ENCODE results near the gene ETV6. TPM values are rescaled to one million over a fixed set of nuclear protein-coding genes. Genes with fewer than 3 reads are reported as not detected.
A peak's percentile ranks its signal among the peaks of the same experiment; 100 is the strongest.

ETV6 gene
- total and polyA plus RNA-seq, 2 of the 8 experiments (the other 6 are each of a cell fraction or from before 2014, with no cell fraction given): 5.5 to 23.9 TPM

- peak; percentile 89; the same call in 1 of the 2 replicates for TF ChIP-seq RBBP5 (IDR thresholded peaks at IDR 0.05; ENCODE audit: borderline replicate concordance, low read depth, low read length)
- TF ChIP-seq CHD1 (IDR thresholded peaks at IDR 0.05; ENCODE audit: low read depth, low read length): peak; percentile 67; the same call in 1 of the 2 replicates
- TF ChIP-seq TAF1 (IDR thresholded peaks at IDR 0.05; ENCODE audit: low read depth, low read length): peak; percentile 63
- no peak for TF ChIP-seq SP1 (IDR thresholded peaks at IDR 0.05; ENCODE audit: low read depth, low read length)
- TF ChIP-seq CTCF (IDR thresholded peaks at IDR 0.05; ENCODE audit: control extremely low read depth in 1 of 3, insufficient read depth in 1 of 3, low read depth in 1 of 3, low read length in 3 of 3): 0 out of 4 replicates have a peak, but pooled peaks of 1 of the 3 experiments have one; percentile 5
- TF ChIP-seq TAF7 (optimal IDR thresholded peaks at IDR 0.05; ENCODE audit: borderline replicate concordance, low read depth, low read length): no peak
- no peak for TF ChIP-seq TCF12 (IDR thresholded peaks at IDR 0.05; ENCODE audit: low read depth, low read length)
- no peak for TF ChIP-seq RFX5 (IDR thresholded peaks at IDR 0.05; ENCODE audit: borderline replicate concordance, low read depth, low read length)
- TF ChIP-seq RXRA (IDR thresholded peaks at IDR 0.05; ENCODE audit: insufficient read depth, low read depth, low read length): no peak
- TF ChIP-seq SP2 (IDR thresholded peaks at IDR 0.05; ENCODE audit: low read length): no peak
- peak; percentile 77 for TF ChIP-seq MAX (IDR thresholded peaks at IDR 0.05)
- TF ChIP-seq JUND (IDR thresholded peaks at IDR 0.05; ENCODE audit: low read length): no peak
- no peak for TF ChIP-seq MAFK (IDR thresholded peaks at IDR 0.05; ENCODE audit: low read depth, low read length)
- no peak for TF ChIP-seq SUZ12 (IDR thresholded peaks at IDR 0.05; ENCODE audit: low read length)
- TF ChIP-seq SP4 (IDR thresholded peaks at IDR 0.05; ENCODE audit: low read length): no peak
- TF ChIP-seq SIX5 (IDR thresholded peaks at IDR 0.05; ENCODE audit: low read depth, low read length): peak; percentile 26; the same call in 1 of the 2 replicates
- TF ChIP-seq ATF3 (IDR thresholded peaks at IDR 0.05; ENCODE audit: insufficient read depth, low read depth, low read length): no peak
- no peak for TF ChIP-seq FOSL1 (IDR thresholded peaks at IDR 0.05; ENCODE audit: insufficient read depth, low read depth, low read length)
- TF ChIP-seq BACH1 (IDR thresholded peaks at IDR 0.05; ENCODE audit: low read length): no peak; the same call in 1 of the 2 replicates
- no peak for TF ChIP-seq JUN (IDR thresholded peaks at IDR 0.05; ENCODE audit: low read depth, low read length)
- TF ChIP-seq CTBP2 (IDR thresholded peaks at IDR 0.05; ENCODE audit: borderline replicate concordance, insufficient read depth, insufficient read length, low read length): peak; percentile 44
Measured at GRCh38 chr12:11648514-11649412, 711 bp upstream of the ETV6 start (continued).

Data from H1 (cell line).